Measurements from ENCODE around the gene SNX25. TPM values are rescaled to one million over a fixed set of nuclear protein-coding genes. Genes with fewer than 3 reads are reported as not detected.

SNX25 gene
- polyA plus RNA-seq, 1 donor (not counting 4 experiments of a cell fraction or from before 2014, with no cell fraction given) = 5.0 TPM

DNA sequence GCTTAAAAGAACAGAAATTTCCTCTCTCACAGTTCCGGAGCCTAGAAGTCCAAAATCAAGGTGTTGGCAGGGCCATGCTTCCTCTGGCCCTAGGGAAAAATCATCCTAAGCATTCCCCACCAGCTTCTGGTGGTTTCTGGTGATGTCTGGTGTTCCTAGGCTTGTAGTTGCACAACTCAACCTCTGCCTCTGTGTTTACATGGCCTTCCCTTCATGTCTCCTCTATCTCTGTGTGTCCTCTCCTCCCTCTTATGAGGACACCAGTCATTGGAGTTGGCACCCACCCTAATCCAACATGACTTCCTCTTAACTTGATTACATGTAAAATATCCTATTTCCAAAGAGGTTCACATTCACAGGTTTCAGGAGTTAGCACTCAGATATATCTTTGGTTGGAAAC lies 170.9 kb downstream of the SNX25 start:
- Histone ChIP-seq H3K4me1 (ENCODE audit: control insufficient read depth, extremely low read depth, insufficient read depth, low read length) (peaks cover 11% of the 10 kb centered on the region), H3K4me3 (ENCODE audit: control insufficient read depth in 2 of 3, extremely low read depth in 1 of 3, insufficient read depth in 2 of 3, low read depth in 1 of 3, low read length in 3 of 3) (no peak overlapping the region), H3K4me2 (ENCODE audit: control insufficient read depth, extremely low read depth, insufficient read depth, low read depth, low read length) (no peak overlapping the region), H4K20me1 (ENCODE audit: control insufficient read depth, extremely low read depth, insufficient read depth, low read length) (no peaks in the 10 kb centered on the region), H3K9me3 (ENCODE audit: control insufficient read depth, low read depth, low read length) (no peaks in the 10 kb centered on the region), H2AFZ (ENCODE audit: control insufficient read depth, low read length) (no peak overlapping the region), H3K27me3 (ENCODE audit: control insufficient read depth, extremely low read depth, insufficient read depth, low read length) (no peaks in the 10 kb centered on the region), H3K27ac (ENCODE audit: control insufficient read depth, insufficient read depth, low read length) (no peak overlapping the region), H3K36me3 (ENCODE audit: control insufficient read depth in 2 of 2, extremely low read depth in 1 of 2, insufficient read depth in 2 of 2, low read length in 2 of 2) (peaks cover 0 to 4% of the 10 kb centered on the region in 2 experiments), H3K9ac (ENCODE audit: control insufficient read depth, extremely low read depth, insufficient read depth, low read length) (no peak overlapping the region), H3K9me1 (ENCODE audit: control insufficient read depth, extremely low read depth, insufficient read depth, low read length) (no peaks in the 10 kb centered on the region), H3K79me2 (ENCODE audit: control insufficient read depth, insufficient read depth, low read length) (no peaks in the 10 kb centered on the region)
- FAIRE-seq (no peak), DNase-seq (ENCODE audit: low read depth, low spot score) (no peak)
- TF ChIP-seq CTCF (optimal IDR thresholded peaks at IDR 0.05 in 1 of 3, IDR thresholded peaks at IDR 0.05 in 1 of 3, conservative IDR thresholded peaks at IDR 0.05 in 1 of 3; ENCODE audit: extremely low read depth in 1 of 3, insufficient read depth in 2 of 3, low read length in 3 of 3) (no peak), EZH2 (IDR thresholded peaks at IDR 0.05; ENCODE audit: low read length) (no peak)
- dilution Hi-C loops (cut with MboI; ENCODE audit: extremely low pct_ligation_motif_present, low sequenced_read_pairs) = no loop called here

DNA sequence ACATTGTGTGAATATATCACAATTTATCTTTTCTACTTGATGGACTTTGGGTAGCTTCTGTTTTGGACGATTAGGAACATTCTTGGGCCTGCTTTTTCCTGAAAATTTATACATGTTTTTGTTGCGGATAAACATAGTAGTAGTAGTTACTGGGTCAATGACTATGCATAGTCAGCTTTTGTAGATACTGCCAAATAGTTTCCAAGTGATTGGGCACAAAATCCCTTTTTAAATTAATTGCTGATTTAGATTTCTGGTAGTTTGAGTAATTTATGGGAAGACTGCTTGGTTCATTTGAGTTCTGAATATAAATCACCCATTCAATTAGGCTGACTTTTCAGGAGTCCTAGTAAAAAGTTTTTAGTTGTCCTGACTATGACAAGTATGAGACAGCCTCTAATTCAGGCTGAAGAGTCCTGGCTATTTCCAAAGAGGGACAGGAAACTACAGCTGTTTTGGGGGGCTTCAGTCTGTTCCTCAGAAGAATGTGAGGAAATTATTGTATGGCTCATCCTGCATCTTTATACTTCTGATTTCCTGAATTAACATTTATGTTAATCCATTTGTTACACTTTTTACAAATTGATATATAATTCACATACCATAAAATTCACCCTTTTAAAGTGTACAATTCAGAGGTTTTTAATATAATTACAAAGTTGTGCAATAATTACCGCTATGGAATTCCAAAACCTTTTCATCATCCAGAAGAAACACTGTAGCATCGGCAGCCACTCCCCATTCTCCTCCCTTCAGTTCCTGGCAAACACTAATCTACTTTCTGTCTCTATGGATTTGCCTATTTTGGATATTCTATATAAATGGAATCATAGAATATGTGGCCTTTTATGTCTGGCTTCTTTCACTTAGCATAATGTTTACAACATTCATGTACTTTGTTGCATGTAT lies 172.1 kb downstream of the SNX25 start:
- Histone ChIP-seq H3K4me1 (ENCODE audit: control insufficient read depth, extremely low read depth, insufficient read depth, low read length) (peaks cover 11% of the 10 kb centered on the region), H3K27me3 (ENCODE audit: control insufficient read depth, extremely low read depth, insufficient read depth, low read length) (no peaks in the 10 kb centered on the region), H3K79me2 (ENCODE audit: control insufficient read depth, insufficient read depth, low read length) (no peaks in the 10 kb centered on the region), H3K9me1 (ENCODE audit: control insufficient read depth, extremely low read depth, insufficient read depth, low read length) (no peaks in the 10 kb centered on the region), H2AFZ (ENCODE audit: control insufficient read depth, low read length) (no peak overlapping the region), H4K20me1 (ENCODE audit: control insufficient read depth, extremely low read depth, insufficient read depth, low read length) (no peaks in the 10 kb centered on the region), H3K4me2 (ENCODE audit: control insufficient read depth, extremely low read depth, insufficient read depth, low read depth, low read length) (no peak overlapping the region), H3K9me3 (ENCODE audit: control insufficient read depth, low read depth, low read length) (no peaks in the 10 kb centered on the region), H3K27ac (ENCODE audit: control insufficient read depth, insufficient read depth, low read length) (no peak overlapping the region), H3K4me3 (ENCODE audit: control insufficient read depth in 2 of 3, extremely low read depth in 1 of 3, insufficient read depth in 2 of 3, low read depth in 1 of 3, low read length in 3 of 3) (no peak overlapping the region), H3K36me3 (ENCODE audit: control insufficient read depth in 2 of 2, extremely low read depth in 1 of 2, insufficient read depth in 2 of 2, low read length in 2 of 2) (peaks cover 0 to 4% of the 10 kb centered on the region in 2 experiments), H3K9ac (ENCODE audit: control insufficient read depth, extremely low read depth, insufficient read depth, low read length) (no peak overlapping the region)
- FAIRE-seq (no peak), DNase-seq (ENCODE audit: low read depth, low spot score) (no peak)
- dilution Hi-C loops (cut with MboI; ENCODE audit: extremely low pct_ligation_motif_present, low sequenced_read_pairs) = no loop called here
- TF ChIP-seq CTCF (optimal IDR thresholded peaks at IDR 0.05 in 1 of 3, IDR thresholded peaks at IDR 0.05 in 1 of 3, conservative IDR thresholded peaks at IDR 0.05 in 1 of 3; ENCODE audit: extremely low read depth in 1 of 3, insufficient read depth in 2 of 3, low read length in 3 of 3) (no peak), EZH2 (IDR thresholded peaks at IDR 0.05; ENCODE audit: low read length) (no peak)
